HG02970 (cell line): Measurements from ENCODE around the gene JAGN1.
A peak's percentile ranks its signal among the peaks of the same experiment; 100 is the strongest.
"Not testable (repeated sequence)": the region's sequence is repeated elsewhere in the genome, so short reads cannot be mapped to it uniquely, and the experiment has no call there.

ENCODE experiments used
- ATAC-seq: cut with Tn5 transposase; IDR thresholded peaks from one replicate; pipeline ENCODE4 v1.9.1; 2021; ENCODE audit warnings: mild to moderate bottlenecking, moderate library complexity, moderate number of reproducible peaks; ENCODE audit not compliant: unreplicated experiment, low FRiP score

The JAGN1 gene

DNA sequence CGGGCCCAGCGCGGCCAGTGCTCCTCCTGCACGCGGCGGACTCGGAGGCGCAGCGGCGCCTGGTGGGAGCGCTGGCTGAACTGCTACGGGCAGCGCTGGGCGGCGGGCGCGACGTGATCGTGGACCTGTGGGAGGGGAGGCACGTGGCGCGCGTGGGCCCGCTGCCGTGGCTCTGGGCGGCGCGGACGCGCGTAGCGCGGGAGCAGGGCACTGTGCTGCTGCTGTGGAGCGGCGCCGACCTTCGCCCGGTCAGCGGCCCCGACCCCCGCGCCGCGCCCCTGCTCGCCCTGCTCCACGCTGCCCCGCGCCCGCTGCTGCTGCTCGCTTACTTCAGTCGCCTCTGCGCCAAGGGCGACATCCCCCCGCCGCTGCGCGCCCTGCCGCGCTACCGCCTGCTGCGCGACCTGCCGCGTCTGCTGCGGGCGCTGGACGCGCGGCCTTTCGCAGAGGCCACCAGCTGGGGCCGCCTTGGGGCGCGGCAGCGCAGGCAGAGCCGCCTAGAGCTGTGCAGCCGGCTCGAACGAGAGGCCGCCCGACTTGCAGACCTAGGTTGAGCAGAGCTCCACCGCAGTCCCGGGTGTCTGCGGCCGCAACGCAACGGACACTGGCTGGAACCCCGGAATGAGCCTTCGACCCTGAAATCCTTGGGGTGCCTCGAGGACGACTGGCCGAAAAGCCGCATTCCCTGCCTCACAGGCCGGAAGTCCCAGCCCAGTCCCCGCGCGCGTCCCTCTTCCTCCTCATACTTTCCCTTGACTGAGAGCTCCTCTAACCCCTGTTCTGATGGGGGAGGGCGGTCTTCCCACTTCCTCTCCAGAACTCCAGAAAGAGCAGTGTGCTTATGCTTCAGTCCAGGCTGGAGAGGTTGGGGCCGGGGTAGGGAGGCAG is 25.1 kb downstream of the JAGN1 start:
- ATAC-seq: no peak

DNA sequence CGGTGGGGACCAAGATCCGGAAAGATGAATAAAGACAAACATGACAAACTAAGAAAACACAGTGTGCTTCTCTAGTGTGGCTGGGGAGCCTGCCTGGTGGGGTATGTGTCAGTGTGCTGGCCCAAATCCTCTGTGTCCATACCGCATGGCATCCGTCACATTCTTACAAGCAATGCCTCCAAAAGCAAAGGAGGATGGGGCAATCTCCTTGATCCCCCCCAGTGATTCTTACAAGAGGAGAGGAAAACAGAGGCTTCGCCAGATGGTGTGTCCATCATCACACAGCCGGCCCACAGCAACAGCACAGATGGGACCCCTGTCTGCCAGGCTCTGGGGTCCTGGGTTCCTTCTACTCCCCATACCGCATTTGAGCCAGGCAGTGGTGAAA is 25.9 kb downstream of the JAGN1 start:
- no peak for ATAC-seq

DNA sequence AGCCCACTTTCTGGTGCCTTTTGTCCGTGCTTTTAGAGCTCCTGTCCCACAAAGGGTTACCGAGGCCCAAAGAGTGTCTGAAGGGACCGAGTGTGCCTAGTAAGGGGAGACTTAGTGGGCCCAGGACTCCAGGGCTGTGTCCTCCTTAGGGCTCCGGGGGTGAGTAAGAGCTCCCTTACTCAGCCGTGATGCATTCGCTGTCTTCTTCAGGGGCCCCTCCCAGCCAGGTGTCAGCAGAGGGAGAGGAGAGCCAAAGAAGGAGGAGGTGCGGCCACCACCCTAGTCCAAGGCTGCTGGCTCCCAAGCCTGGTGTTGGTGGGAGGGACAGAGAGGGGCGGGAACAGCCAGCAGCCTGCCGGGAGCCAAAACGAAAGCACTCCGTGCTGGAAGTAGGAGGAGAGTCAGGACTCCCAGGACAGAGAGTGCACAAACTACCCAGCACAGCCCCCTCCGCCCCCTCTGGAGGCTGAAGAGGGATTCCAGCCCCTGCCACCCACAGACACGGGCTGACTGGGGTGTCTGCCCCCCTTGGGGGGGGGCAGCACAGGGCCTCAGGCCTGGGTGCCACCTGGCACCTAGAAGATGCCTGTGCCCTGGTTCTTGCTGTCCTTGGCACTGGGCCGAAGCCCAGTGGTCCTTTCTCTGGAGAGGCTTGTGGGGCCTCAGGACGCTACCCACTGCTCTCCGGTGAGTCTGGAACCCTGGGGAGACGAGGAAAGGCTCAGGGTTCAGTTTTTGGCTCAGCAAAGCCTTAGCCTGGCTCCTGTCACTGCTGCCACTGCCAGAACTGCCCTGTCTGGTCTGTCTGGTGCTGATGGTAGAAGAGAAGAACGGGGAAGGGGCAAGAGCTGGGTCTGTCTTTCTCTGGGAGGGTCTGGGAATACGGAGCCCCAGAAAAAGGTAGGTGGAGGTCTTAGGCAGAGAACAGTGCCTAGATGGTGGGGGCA is 26.6 kb downstream of the JAGN1 start, which contains the start of gene IL17RC:
Gene IL17RC (plus strand): TSS at position 365 of the 947 bp plus-strand sequence. CDS start 218 bp downstream, at position 583.
- no peak for ATAC-seq

DNA sequence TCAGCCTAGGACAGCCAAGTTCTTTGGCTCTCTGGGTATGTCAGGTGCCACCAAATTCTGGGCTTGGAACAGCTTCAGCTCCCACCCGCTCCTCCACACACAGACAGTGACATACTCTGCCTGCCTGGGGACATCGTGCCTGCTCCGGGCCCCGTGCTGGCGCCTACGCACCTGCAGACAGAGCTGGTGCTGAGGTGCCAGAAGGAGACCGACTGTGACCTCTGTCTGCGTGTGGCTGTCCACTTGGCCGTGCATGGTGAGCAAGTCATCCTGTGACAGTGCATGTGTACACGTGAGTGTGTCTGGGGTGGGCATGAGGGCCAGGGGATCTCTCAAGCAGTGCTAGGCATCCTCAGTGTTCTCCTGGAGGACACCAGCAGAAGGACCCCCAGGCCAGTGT is 27.4 kb downstream of the JAGN1 start:
- no peak for ATAC-seq

DNA sequence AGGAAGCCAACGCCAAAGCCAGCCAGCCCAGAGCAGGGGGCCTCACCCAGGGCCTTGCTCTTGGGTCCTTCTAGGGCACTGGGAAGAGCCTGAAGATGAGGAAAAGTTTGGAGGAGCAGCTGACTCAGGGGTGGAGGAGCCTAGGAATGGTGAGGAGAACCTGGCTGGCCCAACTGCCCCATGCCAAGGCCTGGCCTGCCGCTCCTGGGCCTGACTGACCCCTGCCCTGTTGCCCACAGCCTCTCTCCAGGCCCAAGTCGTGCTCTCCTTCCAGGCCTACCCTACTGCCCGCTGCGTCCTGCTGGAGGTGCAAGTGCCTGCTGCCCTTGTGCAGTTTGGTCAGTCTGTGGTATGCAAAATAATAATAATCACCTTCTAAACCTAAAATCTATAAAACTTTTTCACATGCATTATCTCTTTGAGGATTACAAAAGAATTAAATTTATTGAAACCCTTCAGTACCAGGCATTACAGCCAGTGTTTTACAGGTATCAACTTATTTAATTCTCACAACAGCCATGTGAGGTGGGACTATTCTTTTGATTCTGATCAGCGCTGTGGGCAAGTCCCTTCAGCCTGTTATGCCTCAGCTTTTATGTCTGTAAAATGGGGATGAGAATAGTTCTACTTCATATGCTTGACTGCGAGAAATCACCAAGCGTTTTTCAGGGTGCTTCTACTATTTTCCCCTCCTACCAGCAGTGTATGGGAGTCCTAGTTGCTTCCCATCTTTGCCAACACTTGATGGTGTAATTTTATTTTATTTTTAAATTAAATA is 28.0 kb downstream of the JAGN1 start:
- no peak for ATAC-seq

DNA sequence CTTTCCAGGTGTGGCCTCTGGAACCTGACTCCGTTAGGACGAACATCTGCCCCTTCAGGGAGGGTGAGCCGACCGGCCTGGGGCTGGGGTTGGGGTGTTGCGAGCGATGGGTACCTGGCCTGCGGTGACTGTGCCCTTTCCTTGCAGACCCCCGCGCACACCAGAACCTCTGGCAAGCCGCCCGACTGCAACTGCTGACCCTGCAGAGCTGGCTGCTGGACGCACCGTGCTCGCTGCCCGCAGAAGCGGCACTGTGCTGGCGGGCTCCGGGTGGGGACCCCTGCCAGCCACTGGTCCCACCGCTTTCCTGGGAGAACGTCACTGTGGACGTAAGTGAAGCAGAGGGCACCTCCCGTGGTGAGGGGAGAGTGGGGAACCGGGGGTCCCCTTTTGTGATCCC is 37.7 kb downstream of the JAGN1 start:
- ATAC-seq: no peak

DNA sequence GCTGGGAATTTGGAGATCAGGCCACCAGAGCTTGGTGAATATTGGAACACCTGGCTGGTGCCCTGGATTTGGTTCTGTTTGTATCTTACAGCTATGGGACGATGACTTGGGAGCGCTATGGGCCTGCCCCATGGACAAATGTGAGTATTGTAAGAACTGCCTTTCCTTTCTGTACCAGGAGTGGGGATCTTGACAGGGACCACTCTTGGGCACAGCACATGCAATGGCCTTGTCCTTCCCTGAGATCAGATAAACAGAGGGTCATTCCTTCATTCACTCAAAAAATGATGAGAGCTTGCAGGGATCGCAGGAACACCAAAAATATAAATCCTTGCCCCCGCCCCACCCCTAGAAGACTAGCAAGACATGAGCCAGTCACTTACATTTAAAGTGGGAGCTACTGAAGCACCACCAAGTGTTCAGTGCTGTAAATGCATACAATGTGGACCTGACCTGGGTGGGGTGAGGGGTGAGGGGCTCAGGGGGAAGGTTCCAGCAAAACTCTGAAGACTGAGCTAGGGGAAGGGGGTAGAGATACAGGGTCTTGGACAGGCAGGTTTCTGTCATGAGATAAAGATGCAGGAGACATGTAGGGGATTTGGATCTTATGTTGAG is 40.5 kb downstream of the JAGN1 start:
- ATAC-seq: no peak

DNA sequence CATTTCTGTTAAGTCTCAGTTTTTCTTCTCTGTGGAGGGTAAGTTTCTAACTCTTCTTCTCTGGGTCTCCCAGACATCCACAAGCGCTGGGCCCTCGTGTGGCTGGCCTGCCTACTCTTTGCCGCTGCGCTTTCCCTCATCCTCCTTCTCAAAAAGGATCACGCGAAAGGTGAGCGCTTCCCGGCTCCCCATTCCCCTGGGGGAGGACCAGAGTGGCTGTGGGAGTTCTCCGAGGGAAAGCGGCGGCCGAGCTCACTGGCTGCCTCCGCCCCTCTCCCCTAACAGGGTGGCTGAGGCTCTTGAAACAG is 42.1 kb downstream of the JAGN1 start:
- ATAC-seq: no peak

DNA sequence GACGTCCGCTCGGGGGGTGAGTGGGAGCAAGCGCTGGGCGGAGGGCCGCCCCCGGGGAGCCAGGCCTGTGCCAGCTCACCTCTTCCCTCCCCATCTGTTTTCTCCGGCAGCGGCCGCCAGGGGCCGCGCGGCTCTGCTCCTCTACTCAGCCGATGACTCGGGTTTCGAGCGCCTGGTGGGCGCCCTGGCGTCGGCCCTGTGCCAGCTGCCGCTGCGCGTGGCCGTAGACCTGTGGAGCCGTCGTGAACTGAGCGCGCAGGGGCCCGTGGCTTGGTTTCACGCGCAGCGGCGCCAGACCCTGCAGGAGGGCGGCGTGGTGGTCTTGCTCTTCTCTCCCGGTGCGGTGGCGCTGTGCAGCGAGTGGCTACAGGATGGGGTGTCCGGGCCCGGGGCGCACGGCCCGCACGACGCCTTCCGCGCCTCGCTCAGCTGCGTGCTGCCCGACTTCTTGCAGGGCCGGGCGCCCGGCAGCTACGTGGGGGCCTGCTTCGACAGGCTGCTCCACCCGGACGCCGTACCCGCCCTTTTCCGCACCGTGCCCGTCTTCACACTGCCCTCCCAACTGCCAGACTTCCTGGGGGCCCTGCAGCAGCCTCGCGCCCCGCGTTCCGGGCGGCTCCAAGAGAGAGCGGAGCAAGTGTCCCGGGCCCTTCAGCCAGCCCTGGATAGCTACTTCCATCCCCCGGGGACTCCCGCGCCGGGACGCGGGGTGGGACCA is 42.6 kb downstream of the JAGN1 start:
- ATAC-seq: peak; percentile 65

DNA sequence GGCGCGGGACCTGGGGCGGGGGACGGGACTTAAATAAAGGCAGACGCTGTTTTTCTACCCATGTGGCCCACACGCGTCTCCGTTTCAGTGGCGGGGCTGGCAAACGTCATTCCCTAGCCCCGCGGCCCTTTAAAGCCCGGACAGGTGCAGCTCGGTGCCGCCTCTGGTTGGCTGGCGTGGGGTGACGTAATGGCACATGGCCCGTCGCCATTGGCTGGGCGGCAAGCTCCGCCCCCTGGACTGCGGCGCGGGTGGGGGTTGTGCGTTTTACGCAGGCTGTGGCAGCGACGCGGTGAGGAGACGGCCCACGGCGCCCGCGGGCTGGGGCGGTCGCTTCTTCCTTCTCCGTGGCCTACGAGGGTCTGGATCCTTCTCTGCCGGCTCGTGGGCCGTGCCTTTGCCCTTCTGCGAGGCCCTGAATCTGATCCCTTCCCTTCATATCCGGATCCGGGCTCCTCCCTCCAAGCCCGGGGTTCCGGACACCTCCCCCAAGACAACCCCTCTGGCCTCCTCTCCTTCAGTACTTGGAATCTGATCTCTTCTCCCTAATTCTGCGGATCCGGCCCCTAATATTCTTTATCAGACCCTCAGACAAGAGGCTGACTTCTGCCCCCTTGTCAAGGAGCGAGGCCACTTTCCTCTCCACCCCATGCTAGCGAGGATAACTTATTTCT is 43.3 kb downstream of the JAGN1 start, which contains the start of gene CRELD1:
Gene CRELD1 (plus strand): TSS at position 274 of the 674 bp plus-strand sequence. CDS start 605 bp downstream, outside the sequence.
- peak; percentile 81 for ATAC-seq

DNA sequence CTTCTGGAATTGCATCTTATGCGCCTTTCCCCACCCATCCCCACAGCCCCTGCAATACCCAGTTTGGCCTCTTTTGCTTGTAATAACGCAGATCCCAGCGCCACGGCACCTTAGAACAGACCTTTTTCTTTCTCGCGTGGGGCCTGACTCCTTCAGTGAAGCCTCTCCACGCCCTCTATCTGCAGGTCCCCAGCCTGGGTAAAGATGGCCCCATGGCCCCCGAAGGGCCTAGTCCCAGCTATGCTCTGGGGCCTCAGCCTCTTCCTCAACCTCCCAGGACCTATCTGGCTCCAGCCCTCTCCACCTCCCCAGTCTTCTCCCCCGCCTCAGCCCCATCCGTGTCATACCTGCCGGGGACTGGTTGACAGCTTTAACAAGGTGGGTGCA is 43.8 kb downstream of the JAGN1 start:
- no peak for ATAC-seq

DNA sequence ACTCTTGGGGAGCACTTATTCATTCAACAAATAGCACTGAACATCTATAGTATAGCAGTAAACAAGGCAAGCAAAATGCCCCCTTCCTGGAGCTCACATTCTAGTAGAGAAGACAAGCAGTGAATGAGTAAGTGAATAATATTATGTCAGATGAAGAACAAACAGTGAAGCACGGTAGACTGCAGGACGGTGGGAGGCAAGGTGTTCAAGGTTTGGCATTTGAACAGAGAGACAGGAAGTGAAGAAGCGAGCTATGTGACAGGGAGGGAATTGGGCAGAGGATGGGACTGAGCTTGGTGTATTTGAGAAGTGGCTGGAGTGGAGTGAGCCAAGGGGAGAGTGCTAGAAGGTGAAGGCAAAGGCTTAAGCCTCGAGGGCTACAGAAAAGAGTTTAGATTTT is 44.6 kb downstream of the JAGN1 start:
- ATAC-seq: no peak

DNA sequence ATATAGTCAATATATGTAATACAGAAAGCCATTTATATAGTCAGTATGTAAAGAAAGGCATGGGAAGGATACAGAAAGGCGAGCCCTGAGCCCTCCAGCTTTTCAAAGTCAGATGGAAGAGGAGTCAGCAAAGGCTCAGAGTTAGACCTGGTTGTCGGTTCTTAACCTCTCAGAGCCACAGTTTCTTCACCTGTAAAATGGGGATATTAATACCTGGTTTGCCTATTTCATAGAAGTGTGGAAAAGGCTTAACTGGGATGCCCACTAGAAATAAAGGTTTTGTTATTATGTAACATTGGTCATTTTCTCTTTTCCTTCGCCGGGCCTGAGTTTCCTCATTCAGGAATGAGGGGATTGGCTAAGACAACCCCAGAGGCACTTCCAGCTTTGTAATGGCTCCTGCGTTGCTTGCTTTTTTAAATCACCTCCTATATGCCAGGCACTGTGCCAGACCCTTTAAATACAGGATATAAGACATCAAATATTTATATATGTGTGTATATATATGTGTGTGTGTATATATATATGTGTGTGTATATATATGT is 45.6 kb downstream of the JAGN1 start:
- no peak for ATAC-seq

DNA sequence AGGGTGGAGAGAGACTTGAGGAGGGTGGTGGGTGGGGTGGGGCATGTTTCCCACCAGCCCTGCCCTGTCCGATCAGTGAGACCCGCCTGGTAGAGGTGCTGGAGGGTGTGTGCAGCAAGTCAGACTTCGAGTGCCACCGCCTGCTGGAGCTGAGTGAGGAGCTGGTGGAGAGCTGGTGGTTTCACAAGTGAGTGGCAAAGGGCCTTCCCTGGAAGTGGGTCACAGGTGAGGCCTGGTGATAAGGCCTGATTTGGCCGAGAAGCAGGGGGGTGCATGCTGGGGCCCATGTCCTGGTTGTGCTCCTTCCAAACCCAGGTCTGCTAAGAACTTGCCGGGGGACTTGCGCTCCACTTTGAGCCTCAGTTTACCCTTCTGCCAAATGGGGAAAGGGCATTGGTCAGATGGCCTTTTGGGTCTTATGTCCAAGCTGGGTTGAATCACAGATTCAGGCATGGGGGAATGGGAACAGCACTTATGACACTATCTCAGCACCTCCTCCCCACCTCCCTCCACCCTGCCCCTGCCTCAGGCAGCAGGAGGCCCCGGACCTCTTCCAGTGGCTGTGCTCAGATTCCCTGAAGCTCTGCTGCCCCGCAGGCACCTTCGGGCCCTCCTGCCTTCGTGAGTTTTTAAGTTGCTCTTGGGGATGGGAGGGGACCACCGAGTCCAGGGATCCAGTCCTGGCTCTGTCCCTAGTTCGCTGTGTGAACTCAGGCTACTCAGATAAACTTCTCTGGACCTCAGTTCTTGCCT is 47.3 kb downstream of the JAGN1 start:
- no peak for ATAC-seq

DNA sequence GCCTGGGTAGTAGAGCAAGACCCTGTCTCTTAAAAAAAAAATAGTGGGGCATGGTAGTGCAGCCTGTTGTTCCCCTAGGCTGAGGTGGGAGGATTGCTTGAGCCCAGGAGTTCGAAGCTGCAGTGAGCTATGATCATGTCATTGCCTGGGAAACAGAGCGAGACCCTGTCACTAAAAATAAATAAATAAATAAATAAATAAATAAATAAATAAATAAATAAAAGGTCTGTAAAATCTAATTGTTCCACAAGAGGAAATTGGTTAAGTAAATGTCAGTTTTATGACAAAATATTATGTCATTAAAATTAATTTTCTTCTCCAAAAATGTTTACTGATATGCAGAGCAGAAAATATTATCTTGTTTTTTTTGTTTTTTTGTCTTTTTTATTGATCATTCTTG is 48.6 kb downstream of the JAGN1 start:
- ATAC-seq: no peak

DNA sequence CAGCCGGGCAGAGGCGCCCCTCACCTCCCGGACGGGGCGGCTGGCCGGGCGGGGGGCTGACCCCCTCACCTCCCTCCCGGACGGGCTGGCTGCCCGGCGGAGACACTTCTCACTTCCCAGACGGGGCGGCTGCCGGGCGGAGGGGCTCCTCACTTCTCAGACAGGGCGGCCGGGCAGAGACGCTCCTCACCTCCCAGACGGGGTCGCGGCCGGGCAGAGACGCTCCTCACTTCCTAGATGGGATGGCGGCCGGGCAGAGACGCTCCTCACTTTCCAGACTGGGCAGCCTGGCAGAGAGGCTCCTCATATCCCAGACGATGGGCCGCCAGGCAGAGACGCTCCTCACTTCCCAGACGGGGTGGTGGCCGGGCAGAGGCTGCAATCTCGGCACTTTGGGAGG is 49.5 kb downstream of the JAGN1 start:
- ATAC-seq: not testable (repeated sequence)

DNA sequence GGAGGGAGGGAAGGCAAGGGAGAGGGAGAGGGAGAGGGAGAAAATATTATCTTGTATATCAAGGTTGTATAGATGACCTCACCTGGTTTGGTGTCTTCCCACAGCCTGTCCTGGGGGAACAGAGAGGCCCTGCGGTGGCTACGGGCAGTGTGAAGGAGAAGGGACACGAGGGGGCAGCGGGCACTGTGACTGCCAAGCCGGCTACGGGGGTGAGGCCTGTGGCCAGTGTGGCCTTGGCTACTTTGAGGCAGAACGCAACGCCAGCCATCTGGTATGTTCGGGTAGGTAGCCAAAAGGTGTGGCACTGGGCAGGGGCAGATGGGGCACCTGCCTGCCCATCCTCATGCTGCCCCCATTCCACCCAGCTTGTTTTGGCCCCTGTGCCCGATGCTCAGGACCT is 50.3 kb downstream of the JAGN1 start:
- no peak for ATAC-seq

DNA sequence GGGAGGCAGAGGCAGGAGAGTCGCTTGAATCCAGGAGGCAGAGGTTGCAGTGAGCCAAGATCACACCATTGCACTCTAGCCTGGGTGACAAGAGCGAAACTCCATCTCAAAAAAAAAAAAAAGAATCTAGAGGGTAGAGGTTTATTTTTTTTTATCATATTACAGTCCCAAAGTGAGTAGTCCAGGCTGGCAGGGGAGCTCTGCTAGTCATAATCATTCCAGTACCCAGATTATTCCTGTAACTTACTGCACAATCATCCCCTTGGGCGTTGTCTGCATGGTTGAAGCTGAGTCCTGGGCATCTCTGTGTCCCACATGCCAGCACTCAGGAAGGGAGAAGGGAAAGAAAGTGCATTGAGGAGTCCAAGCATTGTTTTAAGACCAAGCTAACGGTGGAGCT is 51.8 kb downstream of the JAGN1 start:
- ATAC-seq: no peak
